A549 treated with ZK216348 at 1 μM for 4 hours (cell line): Measurements from ENCODE around the gene CD59. TPM values are rescaled to one million over a fixed set of nuclear protein-coding genes. Genes with fewer than 3 reads are reported as not detected.

Source experiments
- total RNA-seq: library from RNA; stranded (reverse); fragments of 200-300 nt; extraction: Qiagen RNA extraction; gene quantifications from 5 replicates; pipeline ENCODE4 v1.2.3, GENCODE V29; 2022; ENCODE audit warnings: low read depth

CD59 gene
- total RNA-seq = 770 to 1,014 TPM (median 883 TPM) in 5 replicates

GRCh38 chr11:33736148-33736812, at the start of gene CD59:
Gene CD59, minus strand, starts transcription at chr11:33736423. Its CDS starts 13,978 bp downstream, at chr11:33722445.

DNA sequence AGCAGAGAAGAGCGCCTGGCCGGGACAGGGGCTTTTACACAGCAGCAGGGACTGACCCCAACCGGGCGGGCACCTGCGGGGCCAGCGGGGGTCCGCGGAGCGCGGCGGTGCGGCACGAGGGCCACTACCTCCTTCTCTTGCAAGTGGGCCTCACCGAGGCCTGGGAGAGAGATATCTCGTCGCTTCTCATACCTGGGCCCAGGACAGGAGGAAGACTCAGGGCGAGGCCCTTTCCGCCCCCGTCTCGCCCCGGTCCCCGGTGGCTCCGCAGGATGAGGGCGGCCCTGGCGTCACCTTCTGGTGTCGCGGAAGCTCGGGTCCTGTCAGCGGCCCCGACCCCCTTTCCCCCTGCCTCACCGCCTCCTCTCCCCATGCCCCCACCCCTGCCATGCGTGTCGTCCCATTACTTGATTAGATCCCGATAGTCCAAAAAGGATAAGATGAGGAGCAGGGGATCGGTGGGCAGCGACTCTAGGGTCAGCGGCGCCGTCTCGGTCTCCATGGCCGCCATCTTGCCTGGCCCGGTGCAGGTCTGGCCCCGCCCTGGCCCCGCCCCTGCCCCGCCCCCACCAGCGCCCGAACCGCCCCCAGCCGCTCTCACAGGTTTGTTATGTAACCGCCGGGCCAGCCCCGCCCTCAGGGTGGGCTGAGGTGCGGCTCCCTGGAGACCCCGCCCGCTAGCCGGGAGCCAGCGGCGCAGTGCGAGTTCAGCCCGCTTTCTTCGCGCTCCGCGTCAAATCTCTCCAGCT, 37.9 kb upstream of the CD59 start, which contains the start of gene FBXO3:
Gene FBXO3 (minus strand): TSS at position 534 of the 749 bp plus-strand sequence. CDS start 23 bp downstream, at position 511.

GRCh38 chr11:33700502-33701271, 35.5 kb downstream of the CD59 start, which contains the start of gene C11orf91:
Gene C11orf91, minus strand, starts transcription at chr11:33700826. Its CDS starts 86 bp downstream, at chr11:33700740.

Other genes with a start within 250 kb of the CD59 start
- gene C11orf91, start 35.6 kb downstream of the CD59 start, total RNA-seq = 0.59 to 4.0 TPM (median 1.0 TPM) in 5 replicates
- gene FBXO3, start 38.1 kb upstream of the CD59 start, total RNA-seq = 19.4 to 29.2 TPM (median 27.4 TPM) in 5 replicates
- 0.47 to 0.91 TPM (median 0.65 TPM) in 5 replicates for gene LMO2, start 155.7 kb upstream of the CD59 start, total RNA-seq